K562 (cell line): Measurements from ENCODE around the gene PACS1. TPM values are rescaled to one million over a fixed set of nuclear protein-coding genes. Genes with fewer than 3 reads are reported as not detected.

ENCODE experiments used
- ATAC-seq: fragments of 200-7000 bp; cut with Tn5 transposase; 3 replicates; pipeline ENCODE4 v1.9.1; 2020; ENCODE audit warnings: moderate library complexity
- BruUV-seq: library from RNA; stranded (reverse); fragments of 400-500 nt; replicated peaks from 2 replicates; lab custom pipeline; 2021; lab: Mats Ljungman, UMichigan
- CTCF ChIA-PET: fragments of 300-600 bp; formaldehyde crosslinking; extraction: SDS; loops from one replicate; lab custom pipeline; 2021; ENCODE audit warnings: low intra/inter-chr PET ratio; lab: Yijun Ruan, JAX
- POLR2A ChIA-PET: fragments of 300-600, 350-650 bp; sonication (Branson Sonifier 250); formaldehyde crosslinking; extraction: SDS; loops from one replicate; lab custom pipeline; 2021; ENCODE audit warnings: antibody characterized with exemption, inconsistent platforms; lab: Yijun Ruan, JAX
- DNase-seq, 4 experiments: peaks; one replicate each; pipeline versions ENCODE4 v3.0.0 to v3.0.0-alpha.2; 2011 to 2018; ENCODE audit warnings: low spot score in 3 of 4, mixed read lengths in 3 of 4; ENCODE audit errors: extremely low read depth in 1 of 4
- FAIRE-seq: peaks from 2 replicates; lab custom pipeline; 2011; peaks lifted over from hg19 to GRCh38; lab: Jason Lieb, UNC
- H2AFZ ChIP-seq: 2 replicates; pipeline ENCODE4 v1.6.0; 2011; ENCODE audit warnings: low read depth, low read length, control low read depth, inconsistent platforms
- H3K27ac ChIP-seq: fragments of 200-600 bp; 3 replicates; pipeline ENCODE4 v1.8.0; 2011; ENCODE audit warnings: low read depth, mild to moderate bottlenecking, control low read depth, inconsistent platforms, low read length, moderate library complexity, mixed read lengths; ENCODE audit errors: extremely low read depth
- H3K27me3 ChIP-seq, 2 experiments: fragments of 300-600 bp in 1 of 2; 2 replicates in 1 of 2; 3 replicates in 1 of 2; pipeline versions ENCODE4 v1.6.0 to v1.8.0; 2011; ENCODE audit warnings: inconsistent platforms in 2 of 2, low read length in 2 of 2, mild to moderate bottlenecking in 1 of 2, mixed read lengths in 1 of 2, moderate library complexity in 1 of 2; ENCODE audit not compliant: control insufficient read depth in 2 of 2, insufficient read depth in 2 of 2
- H3K36me3 ChIP-seq: fragments of 300-600 bp; 3 replicates; pipeline ENCODE4 v1.8.0; 2011; ENCODE audit warnings: mild to moderate bottlenecking, low read length, inconsistent platforms; ENCODE audit not compliant: control insufficient read depth, insufficient read depth
- H3K4me1 ChIP-seq, 2 experiments: fragments of 200-600 bp in 1 of 2; replicated peaks in 1 of 2; 2 replicates in 1 of 2; 3 replicates in 1 of 2; pipeline versions ENCODE4 v1.5.1 to v1.8.0; 2011; ENCODE audit warnings: inconsistent platforms in 2 of 2, low read length in 2 of 2, mild to moderate bottlenecking in 1 of 2, mixed read lengths in 1 of 2, moderate library complexity in 1 of 2; ENCODE audit not compliant: control insufficient read depth in 2 of 2, insufficient read depth in 2 of 2
- H3K4me2 ChIP-seq: 2 replicates; pipeline ENCODE4 v1.6.1; 2011; ENCODE audit warnings: low read length, control low read depth, inconsistent platforms, mixed read lengths; ENCODE audit not compliant: insufficient read depth
- H3K4me3 ChIP-seq: fragments of 200-600 bp; sonication (generic), shearing (Covaris generic); 2 replicates; pipeline ENCODE4 v1.5.1; 2016; ENCODE audit warnings: control low read depth, inconsistent platforms
- H3K79me2 ChIP-seq: fragments of 200-600 bp; 3 replicates; pipeline ENCODE4 v1.8.0; 2011; ENCODE audit warnings: low read length, inconsistent platforms; ENCODE audit not compliant: control insufficient read depth, insufficient read depth
- H3K9ac ChIP-seq, 2 experiments: 2 replicates each; pipeline versions ENCODE4 v1.6.0 to v1.6.1; 2011; ENCODE audit warnings: low read depth in 2 of 2, low read length in 2 of 2, control low read depth in 1 of 2, inconsistent platforms in 1 of 2, mild to moderate bottlenecking in 1 of 2, mixed read lengths in 1 of 2; ENCODE audit not compliant: insufficient read depth in 1 of 2
- H3K9me1 ChIP-seq: one replicate; pipeline ENCODE4 v1.6.0; 2011; ENCODE audit warnings: inconsistent platforms, mild to moderate bottlenecking, low read length, moderate library complexity; ENCODE audit not compliant: control insufficient read depth, insufficient read depth
- H3K9me3 ChIP-seq: replicated peaks from 2 replicates; pipeline ENCODE4 v1.5.1; 2011; ENCODE audit warnings: low read depth, low read length, inconsistent platforms; ENCODE audit not compliant: control insufficient read depth, insufficient read depth
- H4K20me1 ChIP-seq: replicated peaks from 2 replicates; pipeline ENCODE4 v1.6.1; 2011; ENCODE audit warnings: low read length, inconsistent platforms, mixed read lengths; ENCODE audit not compliant: control insufficient read depth, insufficient read depth
- EWSR1 ChIP-seq: fragments of 450-650 bp; IDR thresholded peaks from 2 replicates; pipeline ENCODE4 v1.6.1; 2018; ENCODE audit warnings: borderline replicate concordance, mild to moderate bottlenecking, low read depth, moderate library complexity; ENCODE audit not compliant: partially characterized antibody
- NR2C1 ChIP-seq, 2 experiments: fragments of 450-650 bp; IDR thresholded peaks; 2 replicates each; pipeline ENCODE4 v1.6.1; 2017; ENCODE audit warnings: mild to moderate bottlenecking in 2 of 2, antibody characterized with exemption in 1 of 2, inconsistent platforms in 1 of 2, missing compliant biosample characterization in 1 of 2, missing genetic modification characterization in 1 of 2
- ZNF785 ChIP-seq: fragments of 250-450 bp; sonication (Bioruptor Pico); IDR thresholded peaks from 2 replicates; pipeline ENCODE4 v1.4.0; 2020; ENCODE audit warnings: mild to moderate bottlenecking
- WGBS: fragments of 100-300 bp; shearing (Covaris generic); methylation state at CpG from one replicate; pipeline ENCODE4 v1.1.6; 2016; ENCODE audit warnings: low coverage, mixed read lengths; ENCODE audit not compliant: insufficient coverage; ENCODE audit errors: missing lambda C conversion rate; 5-methylcytosine and 5-hydroxymethylcytosine counted together
- in situ Hi-C: fragments of 300-500 bp; cut with MboI; formaldehyde crosslinking; loops from 4 replicates; pipeline ENCODE4 v1.15.0; 2018; ENCODE audit warnings: inconsistent platforms, mixed read lengths
- intact Hi-C: fragments of 100-400 bp; cut with micrococcal nuclease; formaldehyde crosslinking; loops from 2 replicates; pipeline ENCODE4 v1.14.2; 2022
- polyA plus RNA-seq, 8 experiments: library from polyadenylated mRNA; depleted of rRNA in 4 of 8; stranded (reverse) in 5 of 8; unstranded in 3 of 8; fragments of >200 nt; fragmentation: Nextera tagmentation in 2 of 8; fragmentation: Illumina TruSeq in 1 of 8; extraction: Ambion mirVana in 2 of 8; extraction: Trizol in 1 of 8; gene quantifications; 2 replicates each; pipeline versions ENCODE4 v1.2.1 to v1.2.3, GENCODE V29; 2011 to 2014; ENCODE audit warnings: inconsistent platforms in 1 of 8, missing spikeins in 1 of 8
- total RNA-seq, 7 experiments: library from RNA; depleted of rRNA in 6 of 7; stranded (reverse); fragments of >200 nt in 6 of 7; fragmentation: Illumina TruSeq in 2 of 7; extraction: Trizol in 2 of 7; gene quantifications; 2 replicates each; pipeline versions ENCODE4 v1.2.1 to v1.2.3, GENCODE V29; 2011 to 2021; ENCODE audit warnings: low replicate concordance in 1 of 7
- TF ChIP-seq, protein P1 (sequence below): fragments of 450-650 bp; IDR thresholded peaks from 2 replicates; pipeline ENCODE4 v1.6.1; 2016; ENCODE audit warnings: mild to moderate bottlenecking, moderate library complexity
- TF ChIP-seq, protein P2 (sequence below): fragments of 250-450 bp; sonication (Bioruptor Pico); IDR thresholded peaks from 2 replicates; pipeline ENCODE4 v1.6.1; 2021; ENCODE audit warnings: mild to moderate bottlenecking

PACS1 gene
- total and polyA plus RNA-seq, 9 of the 15 experiments (the other 6 are each of a cell fraction or from before 2014, with no cell fraction given), result 0.34 to 28.1 (median 8.5) TPM

DNA sequence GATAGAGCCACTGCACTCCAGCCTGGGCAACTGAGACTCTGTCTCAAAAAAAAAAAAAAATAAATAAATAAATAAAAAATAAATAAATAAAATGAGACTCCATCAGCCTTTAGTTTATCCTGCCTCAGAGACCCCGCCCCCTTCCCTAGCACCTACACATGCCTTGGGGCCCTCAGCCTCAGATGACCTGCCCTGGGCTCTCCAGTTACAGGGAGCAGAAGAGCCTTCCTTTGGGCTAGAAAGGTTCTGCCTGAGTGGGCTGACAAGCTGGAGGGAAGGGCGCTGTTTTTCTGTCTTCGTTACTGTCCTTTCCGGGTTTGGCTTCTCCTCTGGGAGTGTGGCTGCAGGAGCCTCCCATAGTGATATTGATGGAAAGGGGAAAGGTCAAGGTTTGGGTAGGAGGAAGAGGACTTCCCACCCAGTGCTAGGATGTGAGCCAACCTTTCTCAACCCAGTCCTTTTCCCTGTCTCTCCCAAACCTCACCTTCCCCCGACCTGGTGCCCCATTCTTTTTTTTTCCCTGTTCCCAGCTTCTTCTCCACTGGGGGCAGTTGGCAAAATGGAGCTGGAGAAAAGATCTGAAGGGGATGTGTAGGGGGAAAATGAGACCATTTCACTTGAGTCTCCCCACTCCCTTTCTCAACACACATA is 19.4 kb upstream of the PACS1 start:
- Histone ChIP-seq H3K4me3 (peak overlapping the region; percentile 89), H3K9me1 (no peaks in the 10 kb centered on the region), H3K4me2 (peak overlapping the region; percentile 93), H2AFZ (peak overlapping the region; percentile 87), H3K27ac (peak overlapping the region; percentile 85; the same call in 2 of the 3 replicates), H3K9ac (peak overlapping the region; percentile 98; a peak in 3 of 4 replicates), H3K9me3 (no peaks in the 10 kb centered on the region), H3K4me1 (peaks cover 16 to 33% of the 10 kb centered on the region in 2 experiments), H3K79me2 (peaks cover 31% of the 10 kb centered on the region), H3K27me3 (no peaks in the 10 kb centered on the region), H4K20me1 (no peaks in the 10 kb centered on the region), H3K36me3 (peaks cover 30% of the 10 kb centered on the region)
- TF ChIP-seq, protein P1, sequence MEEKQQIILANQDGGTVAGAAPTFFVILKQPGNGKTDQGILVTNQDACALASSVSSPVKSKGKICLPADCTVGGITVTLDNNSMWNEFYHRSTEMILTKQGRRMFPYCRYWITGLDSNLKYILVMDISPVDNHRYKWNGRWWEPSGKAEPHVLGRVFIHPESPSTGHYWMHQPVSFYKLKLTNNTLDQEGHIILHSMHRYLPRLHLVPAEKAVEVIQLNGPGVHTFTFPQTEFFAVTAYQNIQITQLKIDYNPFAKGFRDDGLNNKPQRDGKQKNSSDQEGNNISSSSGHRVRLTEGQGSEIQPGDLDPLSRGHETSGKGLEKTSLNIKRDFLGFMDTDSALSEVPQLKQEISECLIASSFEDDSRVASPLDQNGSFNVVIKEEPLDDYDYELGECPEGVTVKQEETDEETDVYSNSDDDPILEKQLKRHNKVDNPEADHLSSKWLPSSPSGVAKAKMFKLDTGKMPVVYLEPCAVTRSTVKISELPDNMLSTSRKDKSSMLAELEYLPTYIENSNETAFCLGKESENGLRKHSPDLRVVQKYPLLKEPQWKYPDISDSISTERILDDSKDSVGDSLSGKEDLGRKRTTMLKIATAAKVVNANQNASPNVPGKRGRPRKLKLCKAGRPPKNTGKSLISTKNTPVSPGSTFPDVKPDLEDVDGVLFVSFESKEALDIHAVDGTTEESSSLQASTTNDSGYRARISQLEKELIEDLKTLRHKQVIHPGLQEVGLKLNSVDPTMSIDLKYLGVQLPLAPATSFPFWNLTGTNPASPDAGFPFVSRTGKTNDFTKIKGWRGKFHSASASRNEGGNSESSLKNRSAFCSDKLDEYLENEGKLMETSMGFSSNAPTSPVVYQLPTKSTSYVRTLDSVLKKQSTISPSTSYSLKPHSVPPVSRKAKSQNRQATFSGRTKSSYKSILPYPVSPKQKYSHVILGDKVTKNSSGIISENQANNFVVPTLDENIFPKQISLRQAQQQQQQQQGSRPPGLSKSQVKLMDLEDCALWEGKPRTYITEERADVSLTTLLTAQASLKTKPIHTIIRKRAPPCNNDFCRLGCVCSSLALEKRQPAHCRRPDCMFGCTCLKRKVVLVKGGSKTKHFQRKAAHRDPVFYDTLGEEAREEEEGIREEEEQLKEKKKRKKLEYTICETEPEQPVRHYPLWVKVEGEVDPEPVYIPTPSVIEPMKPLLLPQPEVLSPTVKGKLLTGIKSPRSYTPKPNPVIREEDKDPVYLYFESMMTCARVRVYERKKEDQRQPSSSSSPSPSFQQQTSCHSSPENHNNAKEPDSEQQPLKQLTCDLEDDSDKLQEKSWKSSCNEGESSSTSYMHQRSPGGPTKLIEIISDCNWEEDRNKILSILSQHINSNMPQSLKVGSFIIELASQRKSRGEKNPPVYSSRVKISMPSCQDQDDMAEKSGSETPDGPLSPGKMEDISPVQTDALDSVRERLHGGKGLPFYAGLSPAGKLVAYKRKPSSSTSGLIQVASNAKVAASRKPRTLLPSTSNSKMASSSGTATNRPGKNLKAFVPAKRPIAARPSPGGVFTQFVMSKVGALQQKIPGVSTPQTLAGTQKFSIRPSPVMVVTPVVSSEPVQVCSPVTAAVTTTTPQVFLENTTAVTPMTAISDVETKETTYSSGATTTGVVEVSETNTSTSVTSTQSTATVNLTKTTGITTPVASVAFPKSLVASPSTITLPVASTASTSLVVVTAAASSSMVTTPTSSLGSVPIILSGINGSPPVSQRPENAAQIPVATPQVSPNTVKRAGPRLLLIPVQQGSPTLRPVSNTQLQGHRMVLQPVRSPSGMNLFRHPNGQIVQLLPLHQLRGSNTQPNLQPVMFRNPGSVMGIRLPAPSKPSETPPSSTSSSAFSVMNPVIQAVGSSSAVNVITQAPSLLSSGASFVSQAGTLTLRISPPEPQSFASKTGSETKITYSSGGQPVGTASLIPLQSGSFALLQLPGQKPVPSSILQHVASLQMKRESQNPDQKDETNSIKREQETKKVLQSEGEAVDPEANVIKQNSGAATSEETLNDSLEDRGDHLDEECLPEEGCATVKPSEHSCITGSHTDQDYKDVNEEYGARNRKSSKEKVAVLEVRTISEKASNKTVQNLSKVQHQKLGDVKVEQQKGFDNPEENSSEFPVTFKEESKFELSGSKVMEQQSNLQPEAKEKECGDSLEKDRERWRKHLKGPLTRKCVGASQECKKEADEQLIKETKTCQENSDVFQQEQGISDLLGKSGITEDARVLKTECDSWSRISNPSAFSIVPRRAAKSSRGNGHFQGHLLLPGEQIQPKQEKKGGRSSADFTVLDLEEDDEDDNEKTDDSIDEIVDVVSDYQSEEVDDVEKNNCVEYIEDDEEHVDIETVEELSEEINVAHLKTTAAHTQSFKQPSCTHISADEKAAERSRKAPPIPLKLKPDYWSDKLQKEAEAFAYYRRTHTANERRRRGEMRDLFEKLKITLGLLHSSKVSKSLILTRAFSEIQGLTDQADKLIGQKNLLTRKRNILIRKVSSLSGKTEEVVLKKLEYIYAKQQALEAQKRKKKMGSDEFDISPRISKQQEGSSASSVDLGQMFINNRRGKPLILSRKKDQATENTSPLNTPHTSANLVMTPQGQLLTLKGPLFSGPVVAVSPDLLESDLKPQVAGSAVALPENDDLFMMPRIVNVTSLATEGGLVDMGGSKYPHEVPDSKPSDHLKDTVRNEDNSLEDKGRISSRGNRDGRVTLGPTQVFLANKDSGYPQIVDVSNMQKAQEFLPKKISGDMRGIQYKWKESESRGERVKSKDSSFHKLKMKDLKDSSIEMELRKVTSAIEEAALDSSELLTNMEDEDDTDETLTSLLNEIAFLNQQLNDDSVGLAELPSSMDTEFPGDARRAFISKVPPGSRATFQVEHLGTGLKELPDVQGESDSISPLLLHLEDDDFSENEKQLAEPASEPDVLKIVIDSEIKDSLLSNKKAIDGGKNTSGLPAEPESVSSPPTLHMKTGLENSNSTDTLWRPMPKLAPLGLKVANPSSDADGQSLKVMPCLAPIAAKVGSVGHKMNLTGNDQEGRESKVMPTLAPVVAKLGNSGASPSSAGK, result no peak
- no peak for TF ChIP-seq ZNF785 (CRISPR knock-in tag)
- no peak for TF ChIP-seq EWSR1
- TF ChIP-seq, protein P2, sequence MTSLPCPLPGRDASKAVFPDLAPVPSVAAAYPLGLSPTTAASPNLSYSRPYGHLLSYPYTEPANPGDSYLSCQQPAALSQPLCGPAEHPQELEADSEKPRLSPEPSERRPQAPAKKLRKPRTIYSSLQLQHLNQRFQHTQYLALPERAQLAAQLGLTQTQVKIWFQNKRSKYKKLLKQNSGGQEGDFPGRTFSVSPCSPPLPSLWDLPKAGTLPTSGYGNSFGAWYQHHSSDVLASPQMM (CRISPR knock-in tag), result no peak
- no peak for TF ChIP-seq NR2C1 (IDR thresholded peaks at IDR 0.05)
- 0 out of 2 replicates have a peak, but pooled peaks have one; percentile 15 for TF ChIP-seq NR2C1 (tag; IDR thresholded peaks at IDR 0.05)
- DNase-seq (peak in 1 of 4 experiments; percentile 31), FAIRE-seq (no peak), ATAC-seq (no peak)
- WGBS, result 73% methylated on average over 2 of the region's 5 CpGs
- no TSS peak for BruUV-seq
- intact Hi-C loops, result no loop called here
- CTCF ChIA-PET, result no interaction called here
- POLR2A ChIA-PET, result interaction anchor here (1.2 to 4.8 kb wide), 6 partner anchors 9 to 192 kb away, joined by 3 to 32 read pairs (median 4); partner anchors contain the start of gene MUS81
- in situ Hi-C loops, result no loop called here
